Measurements from ENCODE around the gene VCPKMT. TPM values are rescaled to one million over a fixed set of nuclear protein-coding genes. Genes with fewer than 3 reads are reported as not detected.

The VCPKMT gene
- total RNA-seq, 2 donors from 2014 or later: 2.0 to 4.2 TPM

Small RNA genes within 50 kb of the gene (small RNA-seq; reads per million reads assigned to genes)
- not detected for gene RF00019

Other genes with a start within 250 kb of the VCPKMT start
- 10 to 100 TPM; 18.5 to 27.8 TPM for gene ARF6, start 223.5 kb downstream of the VCPKMT start, total RNA-seq
- 10 to 100 TPM; 20.5 to 26.4 TPM for gene SOS2, start 115.0 kb upstream of the VCPKMT start, total RNA-seq
- gene L2HGDH, start 195.7 kb upstream of the VCPKMT start, total RNA-seq: 1 to 10 TPM; 3.4 to 4.9 TPM
- gene DMAC2L, start 195.8 kb upstream of the VCPKMT start, total RNA-seq: 1 to 10 TPM; 2.6 to 3.9 TPM